HG03135 (cell line): ENCODE results near the gene NRXN2.
"Not testable (repeated sequence)": the region's sequence is repeated elsewhere in the genome, so short reads cannot be mapped to it uniquely, and the experiment has no call there.

Source experiments
- ATAC-seq: cut with Tn5 transposase; IDR thresholded peaks from one replicate; pipeline ENCODE4 v1.9.1; 2021; ENCODE audit warnings: mild to moderate bottlenecking, moderate library complexity; ENCODE audit not compliant: unreplicated experiment

Gene NRXN2

DNA sequence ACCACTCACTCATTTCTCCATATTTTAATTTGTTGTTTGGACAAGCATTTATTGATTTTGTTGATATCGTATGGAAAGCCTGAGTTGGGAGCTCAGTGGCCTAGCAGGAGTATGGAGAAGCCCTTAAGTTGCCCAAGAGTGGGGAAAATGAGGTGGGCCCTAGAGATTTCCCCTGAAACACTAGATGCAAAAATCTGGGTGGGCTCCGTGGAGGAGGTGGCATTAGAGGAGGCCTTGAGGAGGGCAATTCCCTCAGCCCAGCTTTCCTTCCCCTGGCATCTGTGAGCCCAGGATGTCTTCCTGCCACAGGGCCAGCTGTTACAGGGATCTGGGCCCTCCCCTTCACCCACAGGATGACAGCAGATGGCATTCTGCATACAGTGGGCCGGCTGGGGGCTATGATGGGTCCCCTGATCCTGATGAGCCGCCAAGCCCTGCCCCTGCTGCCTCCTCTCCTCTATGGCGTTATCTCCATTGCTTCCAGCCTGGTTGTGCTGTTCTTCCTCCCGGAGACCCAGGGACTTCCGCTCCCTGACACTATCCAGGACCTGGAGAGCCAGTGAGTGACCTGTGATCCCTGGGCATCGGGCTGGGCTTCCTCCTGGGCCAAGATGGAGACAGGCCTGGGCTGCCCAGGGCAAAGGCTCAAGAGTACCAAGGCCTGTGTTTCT lies 153.6 kb downstream of the NRXN2 start:
- ATAC-seq = no peak

DNA sequence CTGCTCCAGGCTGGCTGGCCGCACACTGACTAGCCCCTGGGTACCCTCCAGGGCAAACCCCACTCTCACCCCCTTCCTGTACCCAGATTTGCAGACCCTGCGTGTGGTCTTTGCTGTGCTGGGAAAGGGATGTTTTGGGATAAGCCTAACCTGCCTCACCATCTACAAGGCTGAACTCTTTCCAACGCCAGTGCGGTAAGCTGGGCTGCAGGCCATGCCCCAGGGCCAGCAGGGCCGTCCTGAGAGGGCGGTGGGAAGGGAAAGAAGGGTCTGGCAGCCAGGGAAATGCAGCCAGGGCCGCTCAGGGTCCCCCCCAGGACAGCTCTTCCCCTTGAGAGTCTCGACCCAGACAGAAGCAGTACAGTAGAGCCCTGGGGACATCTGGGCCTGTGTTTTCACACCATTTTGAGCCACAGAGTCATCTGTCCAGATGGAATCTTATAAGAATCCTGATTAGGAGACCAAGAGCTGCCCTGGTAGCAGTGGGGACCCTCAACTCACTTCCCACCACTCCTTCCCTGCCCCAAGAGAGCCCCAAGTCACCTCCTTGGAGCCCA lies 154.3 kb downstream of the NRXN2 start:
- ATAC-seq = no peak

DNA sequence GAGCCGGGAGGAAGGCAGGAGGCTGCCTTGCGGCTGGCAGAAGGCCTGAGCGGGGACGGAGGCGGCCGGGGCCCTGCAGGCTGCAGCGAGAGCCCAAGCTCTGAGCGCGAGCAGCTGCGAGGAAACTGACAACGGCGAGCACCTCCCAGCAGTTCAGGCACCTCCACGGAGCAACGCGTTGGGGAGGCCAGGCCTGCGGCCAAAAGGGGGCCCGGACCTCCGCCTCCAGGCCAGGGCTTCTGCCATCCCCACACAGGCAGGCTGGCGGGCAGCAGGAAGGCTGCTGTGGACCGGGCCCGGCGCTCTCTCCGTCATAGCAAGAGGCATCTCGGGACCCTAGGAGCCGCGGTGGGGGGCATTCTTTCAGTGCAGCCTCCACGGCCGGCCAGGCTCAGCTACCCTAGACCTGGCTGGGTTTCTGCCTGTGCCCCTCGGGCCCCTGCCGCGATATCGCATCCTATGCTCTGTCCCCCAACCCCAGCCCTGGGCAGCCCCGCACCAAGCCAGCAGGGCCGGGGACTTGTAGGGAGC lies 154.9 kb downstream of the NRXN2 start:
- no peak for ATAC-seq

DNA sequence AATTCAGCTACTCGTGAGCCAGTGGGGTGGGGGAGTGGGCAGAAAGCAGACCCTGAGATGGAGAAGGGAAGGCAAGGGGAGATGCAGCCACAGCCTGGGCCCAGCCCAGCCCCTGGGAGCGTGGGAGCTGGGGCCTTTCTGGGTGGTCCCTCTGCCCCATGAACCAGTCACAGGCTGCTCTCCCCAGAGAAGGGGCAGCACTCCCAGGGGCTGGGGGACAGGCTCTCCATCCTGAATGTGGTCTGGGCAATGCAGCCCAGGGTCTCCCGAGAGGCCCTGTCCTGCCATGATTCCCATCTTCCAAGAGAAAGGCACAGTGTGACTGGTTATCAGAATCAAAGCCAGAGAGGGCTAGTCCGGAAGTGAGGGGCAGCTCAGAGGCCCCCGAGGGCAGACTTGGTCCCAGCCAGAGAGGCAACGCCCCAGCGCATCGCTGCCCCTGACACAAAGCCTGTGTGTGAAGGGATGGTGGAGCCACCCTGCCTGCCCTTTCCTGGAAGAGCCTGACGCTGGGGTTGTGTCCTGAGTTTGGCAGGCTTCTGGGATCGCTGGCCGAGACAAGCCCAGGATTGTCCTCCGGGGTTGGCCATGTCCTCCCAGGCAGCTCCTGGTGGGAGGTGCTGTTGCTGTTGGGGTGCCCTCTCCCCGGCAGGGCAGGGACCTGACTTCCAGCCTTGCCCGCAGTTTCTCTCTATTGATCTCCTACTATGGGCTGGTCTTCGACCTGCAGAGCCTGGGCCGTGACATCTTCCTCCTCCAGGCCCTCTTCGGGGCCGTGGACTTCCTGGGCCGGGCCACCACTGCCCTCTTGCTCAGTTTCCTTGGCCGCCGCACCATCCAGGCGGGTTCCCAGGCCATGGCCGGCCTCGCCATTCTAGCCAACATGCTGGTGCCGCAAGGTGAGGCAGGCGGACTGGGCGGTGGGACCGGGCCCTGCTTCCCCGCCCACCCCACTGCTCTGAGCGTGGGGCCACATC lies 155.8 kb downstream of the NRXN2 start:
- no peak for ATAC-seq

DNA sequence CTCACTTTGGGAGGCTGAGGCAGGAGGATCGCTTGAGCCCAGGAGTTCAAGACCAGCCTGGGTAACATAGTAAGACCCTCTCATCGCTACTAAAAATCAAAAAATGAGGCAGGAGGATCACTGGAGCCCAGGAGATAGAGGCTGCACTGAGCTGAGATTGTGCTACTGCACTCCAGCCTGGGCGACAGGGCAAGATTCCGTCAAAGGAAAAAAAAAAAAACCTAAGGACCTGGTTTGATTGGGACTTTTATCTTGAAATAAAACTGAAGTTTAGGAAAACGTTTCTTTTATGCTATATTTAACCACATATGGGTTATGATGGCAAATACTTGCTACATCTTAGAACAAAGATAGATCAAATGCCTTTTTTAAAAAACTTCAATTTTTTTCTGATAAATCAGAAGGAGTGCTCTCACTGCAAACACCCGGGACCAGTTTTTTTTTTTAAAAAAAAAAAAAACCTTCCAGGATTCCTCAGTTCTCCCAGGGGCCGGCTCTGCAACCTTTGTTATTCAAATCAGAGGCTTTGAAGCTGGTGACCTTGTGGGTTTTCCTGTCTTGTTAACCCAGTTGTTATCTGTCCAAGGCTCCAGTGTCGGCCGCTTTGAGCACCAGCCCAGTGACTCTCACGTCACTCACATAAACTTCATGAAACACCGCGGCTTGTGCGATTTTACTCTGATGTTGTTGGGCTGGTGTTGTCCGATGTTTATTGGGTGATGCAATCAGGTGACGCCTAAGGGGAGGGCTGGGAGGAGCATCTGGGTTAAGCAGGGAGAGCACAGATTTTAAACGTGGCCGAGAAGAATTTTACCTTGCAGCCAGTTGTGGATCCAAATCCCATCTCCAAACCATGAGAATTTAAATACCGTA lies 156.7 kb downstream of the NRXN2 start:
- no peak for ATAC-seq

DNA sequence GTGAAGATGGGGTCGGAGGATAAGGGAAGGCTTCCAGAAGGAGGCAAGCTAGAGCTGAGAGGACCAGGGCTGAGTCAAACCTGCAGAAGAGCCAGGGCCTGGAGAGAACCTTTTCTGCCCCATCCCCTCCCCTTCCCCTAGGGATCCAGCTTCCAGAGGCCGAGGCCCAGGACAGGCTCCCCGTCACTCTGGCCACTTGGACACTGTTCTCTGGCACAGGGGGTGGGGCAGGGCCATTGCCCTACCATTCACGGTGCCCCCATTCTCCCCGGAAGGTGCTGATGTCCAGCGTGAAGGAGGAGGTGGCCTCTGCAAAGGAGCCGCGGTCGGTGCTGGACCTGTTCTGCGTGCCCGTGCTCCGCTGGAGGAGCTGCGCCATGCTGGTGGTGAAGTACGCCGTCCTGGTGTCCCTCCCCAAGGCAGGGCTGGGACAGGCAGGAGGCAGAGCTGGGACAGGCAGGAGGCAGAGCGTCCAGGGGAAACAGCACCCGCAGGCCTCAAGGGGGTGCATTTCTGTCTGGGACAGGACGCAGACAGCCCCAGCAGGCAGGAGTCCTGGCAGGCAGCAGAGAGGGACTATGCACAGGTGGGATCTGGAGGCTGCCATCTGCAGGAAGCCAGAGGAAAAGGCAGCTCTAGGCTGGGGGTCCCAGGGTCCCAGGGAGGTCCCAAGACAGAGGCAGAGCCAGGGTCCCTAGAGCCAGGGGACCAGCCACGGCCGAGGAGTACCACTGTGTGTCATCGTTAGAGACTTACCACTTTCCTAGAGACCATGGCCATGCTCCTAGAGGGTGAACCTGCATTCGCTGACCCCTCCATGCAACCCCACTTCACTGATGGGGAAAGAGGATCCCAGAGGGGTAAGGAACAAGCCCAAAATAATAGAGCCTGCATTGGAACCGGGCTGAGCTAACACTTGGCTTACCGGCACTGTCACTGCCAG lies 157.8 kb downstream of the NRXN2 start:
- ATAC-seq = no peak

DNA sequence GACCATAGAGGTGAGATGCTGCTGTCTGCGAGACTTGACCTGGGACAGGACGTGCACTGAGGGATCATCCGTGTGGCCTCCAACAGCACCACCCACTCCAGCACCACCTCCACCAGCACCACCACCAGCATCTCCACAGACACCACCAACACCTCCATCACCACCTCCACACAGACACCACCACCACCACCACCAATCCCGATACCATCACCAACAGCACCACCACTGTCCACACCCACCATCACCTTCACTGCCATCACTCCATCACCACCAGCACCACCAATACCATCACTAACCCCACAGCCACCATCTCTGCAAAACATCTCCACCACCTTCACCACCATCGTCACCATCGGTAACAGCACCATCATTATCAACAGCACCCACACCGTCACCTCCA lies 158.6 kb downstream of the NRXN2 start:
- ATAC-seq = no peak

DNA sequence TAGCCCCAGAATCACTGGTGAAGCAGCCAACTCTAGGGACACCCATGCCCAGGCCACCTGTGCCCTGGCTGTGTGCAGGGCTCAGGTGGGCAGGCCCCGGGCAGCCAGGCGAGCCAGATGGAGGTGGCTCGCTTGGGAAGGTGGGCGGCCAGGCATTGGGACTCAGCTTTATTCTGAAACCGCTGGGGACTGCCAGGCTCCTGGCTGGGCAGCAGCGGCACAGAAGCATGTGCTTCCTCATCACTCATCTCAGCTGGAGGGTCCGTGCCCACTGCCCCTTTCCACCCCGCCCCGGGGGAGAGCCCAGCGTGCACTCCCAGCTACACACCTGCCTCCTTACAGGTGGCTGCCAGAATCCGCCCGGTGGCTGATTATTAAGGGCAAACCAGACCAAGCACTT lies 159.0 kb downstream of the NRXN2 start:
- ATAC-seq = no peak

DNA sequence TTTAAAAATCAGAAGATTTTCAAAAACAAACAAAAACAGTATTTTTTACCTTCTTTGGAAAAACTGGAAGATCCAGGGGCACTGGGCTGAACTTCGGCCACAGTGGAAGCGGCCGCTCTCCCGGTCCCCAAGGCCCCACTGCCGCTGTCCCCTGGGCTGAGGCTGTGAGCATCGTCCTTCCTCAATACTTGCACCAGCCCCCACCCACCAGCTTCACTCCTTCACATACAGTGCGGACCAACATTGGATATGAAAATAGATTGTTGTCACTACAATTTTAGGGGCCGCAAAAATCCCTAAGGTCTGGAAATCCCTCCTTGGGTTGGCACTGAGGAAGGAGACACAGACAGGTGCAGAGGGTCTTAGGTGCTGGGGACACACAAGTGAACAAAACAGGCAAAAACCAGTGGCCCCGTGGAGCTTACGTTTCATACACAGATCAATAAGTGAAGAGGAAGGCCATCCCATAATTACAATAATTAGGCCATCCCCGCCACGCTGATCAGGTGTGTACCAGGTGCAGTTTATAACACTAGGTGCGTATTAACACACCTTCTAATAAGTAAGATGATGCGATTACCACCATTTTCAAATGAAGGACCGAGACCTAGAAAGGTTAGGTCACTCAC lies 160.2 kb downstream of the NRXN2 start:
- ATAC-seq = no peak

DNA sequence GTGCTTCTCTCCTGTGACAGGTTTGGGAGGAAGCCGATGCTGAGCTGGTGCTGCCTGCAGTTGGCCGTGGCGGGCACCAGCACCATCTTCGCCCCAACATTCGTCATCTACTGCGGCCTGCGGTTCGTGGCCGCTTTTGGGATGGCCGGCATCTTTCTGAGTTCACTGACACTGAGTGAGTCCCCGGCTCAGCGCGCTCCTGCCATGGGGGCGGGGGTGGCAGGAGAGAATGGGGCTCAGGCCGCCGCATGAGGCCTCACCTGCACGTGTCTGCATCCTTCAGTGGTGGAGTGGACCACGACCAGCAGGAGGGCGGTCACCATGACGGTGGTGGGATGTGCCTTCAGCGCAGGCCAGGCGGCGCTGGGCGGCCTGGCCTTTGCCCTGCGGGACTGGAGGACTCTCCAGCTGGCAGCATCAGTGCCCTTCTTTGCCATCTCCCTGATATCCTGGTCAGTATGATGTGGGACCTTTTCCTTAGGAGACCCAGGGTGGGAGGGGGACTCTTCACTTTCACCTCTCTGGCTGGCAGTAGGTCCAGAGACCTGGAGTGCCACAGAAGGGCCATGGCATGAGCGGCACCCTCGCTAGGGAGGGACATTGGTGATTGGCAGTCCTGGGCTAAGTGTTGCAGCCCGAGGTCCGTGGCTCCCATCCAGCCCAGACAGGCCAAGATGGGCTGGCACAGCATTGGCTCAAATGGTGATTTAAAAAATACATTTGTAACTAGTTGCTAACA lies 160.8 kb downstream of the NRXN2 start:
- ATAC-seq = no peak

DNA sequence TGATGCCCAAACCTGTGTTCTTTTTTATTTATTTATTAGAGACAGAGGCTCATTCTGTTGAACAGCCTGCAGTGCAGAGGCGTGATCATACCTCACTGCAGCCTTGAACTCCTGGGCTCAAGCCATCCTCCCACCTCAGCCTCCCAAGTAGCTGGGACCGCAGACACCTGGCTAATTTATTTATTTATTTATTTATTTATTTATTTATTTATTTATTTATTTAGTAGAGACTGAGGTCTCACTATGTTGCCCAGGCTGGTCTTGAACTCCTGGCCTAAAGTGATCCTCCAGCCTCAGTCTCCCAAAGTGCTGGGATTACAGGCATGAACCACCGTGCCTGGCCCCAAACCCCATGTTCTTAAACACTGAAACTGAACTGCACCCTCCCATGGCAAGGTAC lies 161.6 kb downstream of the NRXN2 start:
- not testable (repeated sequence) for ATAC-seq

DNA sequence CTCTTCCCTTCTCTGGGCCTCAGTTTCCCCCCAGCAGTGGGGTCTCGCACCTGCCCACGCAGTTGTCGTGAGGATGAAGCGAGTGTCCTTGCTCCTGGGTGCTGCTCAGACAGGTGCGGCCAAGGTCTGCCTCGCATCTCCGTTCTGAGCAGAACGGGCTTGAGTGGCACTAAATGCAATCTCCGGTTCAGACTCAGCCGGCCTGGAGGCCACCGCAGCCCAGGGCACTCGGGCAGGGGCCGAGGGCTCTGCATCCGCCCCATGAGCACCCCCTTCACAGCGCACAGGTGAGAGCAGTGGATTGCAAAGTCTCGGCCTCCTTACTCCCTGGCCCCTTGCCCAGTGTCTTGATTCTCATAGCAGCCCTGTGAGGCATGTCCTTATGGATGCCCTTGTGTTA lies 162.1 kb downstream of the NRXN2 start:
- no peak for ATAC-seq

DNA sequence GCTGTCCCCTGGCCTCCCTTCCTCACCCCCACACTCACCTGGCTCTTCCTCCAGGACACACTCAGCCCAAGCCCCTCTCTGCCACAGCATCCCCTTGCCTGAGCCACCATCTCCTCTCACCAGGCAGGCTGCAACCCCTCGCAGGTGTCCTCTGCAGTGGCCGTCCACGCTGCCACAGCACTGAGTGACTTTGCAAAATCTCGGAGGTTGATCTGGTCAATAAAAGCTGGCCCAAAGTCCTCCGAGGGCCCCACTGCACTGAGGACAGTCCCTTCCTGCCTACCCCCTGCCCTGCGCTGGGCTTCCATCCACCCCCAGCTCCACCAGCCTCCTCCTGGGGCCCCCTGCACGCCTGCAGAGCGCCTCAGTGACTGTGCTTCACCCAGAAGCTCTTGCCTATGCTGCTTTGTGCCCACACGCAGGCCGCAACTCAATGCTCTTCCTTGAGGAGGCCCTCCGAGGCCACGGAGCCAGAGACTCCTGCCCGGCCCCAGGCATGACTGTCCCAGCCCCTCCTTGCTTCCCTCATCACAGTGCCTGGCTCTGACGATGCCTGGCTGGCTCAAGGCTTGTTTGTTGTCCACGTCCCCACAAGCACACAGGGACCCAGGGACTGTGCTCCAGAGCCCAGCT lies 162.7 kb downstream of the NRXN2 start:
- no peak for ATAC-seq

DNA sequence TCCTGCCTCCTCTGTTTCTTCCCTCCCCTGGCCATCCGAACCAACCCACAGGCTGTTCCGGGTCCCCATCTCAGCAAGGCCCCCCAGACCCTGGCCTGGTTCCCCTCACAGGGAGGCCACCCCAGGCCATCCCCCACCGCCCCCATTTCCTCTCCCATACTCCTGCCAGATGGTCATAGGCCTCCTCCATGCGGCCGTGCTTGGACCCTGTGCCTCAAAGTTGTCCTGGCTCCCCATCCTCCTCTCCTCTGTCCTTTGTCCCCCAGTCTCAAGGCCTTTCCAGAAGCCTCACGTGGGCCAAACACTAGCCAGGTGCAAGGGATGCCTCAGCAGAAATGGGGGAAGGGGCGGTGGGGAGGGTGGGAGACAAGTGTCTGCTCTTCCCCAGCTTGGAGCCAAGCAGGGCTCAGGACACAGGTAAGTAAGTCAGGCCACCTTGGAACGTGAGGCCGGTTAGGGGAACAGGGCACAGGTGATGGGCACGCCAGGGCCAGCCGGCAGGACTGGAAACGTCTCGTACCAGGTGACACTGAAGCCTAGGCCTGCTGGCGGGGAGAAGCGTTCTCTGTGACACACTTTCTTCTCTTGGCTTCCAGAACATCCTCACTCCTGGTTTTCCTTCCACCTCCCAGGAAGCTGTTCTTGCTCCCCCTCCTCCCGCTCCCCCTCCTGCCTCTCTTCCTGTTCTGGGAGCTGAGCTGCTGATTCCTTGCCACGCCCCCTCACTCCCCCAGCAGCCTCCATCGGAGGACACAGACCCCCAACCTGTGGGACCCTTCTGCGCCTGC lies 163.5 kb downstream of the NRXN2 start:
- ATAC-seq = no peak

DNA sequence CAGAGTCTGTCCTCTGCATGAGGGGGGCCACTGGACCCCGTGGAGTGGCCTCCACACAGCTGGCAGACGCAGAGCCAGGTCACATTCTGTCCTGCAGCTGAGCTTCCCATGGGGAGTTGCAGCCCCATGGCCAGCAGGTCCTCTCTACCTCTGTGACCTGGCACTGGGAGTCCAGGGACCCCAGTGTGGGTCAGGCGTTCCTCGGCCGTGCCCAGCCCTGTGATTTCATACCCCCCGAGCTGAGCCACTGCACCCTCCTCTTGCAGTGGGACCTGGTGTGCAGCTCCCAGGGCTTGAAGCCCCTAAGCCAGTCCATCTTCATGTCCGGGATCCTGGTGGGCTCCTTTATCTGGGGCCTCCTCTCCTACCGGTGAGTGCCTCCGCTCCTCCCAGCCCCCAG lies 164.1 kb downstream of the NRXN2 start:
- no peak for ATAC-seq

DNA sequence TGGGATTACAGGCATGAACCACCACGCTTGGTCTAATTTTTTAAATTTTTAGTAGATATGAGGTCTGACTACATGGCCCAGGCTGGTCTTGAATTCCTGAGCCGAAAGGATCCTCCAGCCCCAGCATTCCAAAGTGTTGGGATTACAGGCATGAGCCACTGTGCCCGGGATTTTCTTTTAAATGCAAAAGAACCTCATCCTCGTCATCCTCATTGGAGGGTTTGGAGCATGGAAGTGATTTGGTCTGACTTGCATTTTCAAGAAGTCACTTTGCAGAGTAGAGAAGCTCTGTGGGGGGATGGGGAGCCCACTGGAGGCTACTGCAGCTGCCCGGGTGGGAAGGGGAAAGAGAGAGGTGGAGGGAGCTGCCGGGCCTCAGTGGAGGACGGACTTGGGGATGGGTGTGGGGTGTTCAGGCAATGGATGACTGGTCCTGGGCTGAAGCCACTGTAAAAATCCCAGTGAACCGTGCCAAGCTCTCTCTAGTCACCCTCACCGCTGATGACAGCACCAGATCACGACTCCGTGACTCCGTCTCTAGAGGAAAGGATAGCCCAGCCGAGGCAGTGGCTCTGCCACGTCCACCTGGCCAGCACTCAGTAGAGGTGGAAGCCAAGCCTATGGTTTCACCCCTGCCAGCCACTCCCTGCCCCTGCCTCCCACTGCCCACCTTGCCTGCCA lies 164.8 kb downstream of the NRXN2 start:
- no peak for ATAC-seq
